Measurements from ENCODE around the gene MACROD1.

Gene MACROD1

GRCh38 chr11:64092761-64093136, 73.2 kb downstream of the MACROD1 start:
- DNase-seq (ENCODE audit: extremely low read depth, low read depth), result no peak
- no peak for TF ChIP-seq CTCF (IDR thresholded peaks at IDR 0.05; ENCODE audit: low read depth, low read length)

GRCh38 chr11:64092111-64092760, 73.7 kb downstream of the MACROD1 start:
- no peak for TF ChIP-seq CTCF (IDR thresholded peaks at IDR 0.05; ENCODE audit: low read depth, low read length)
- no peak for DNase-seq (ENCODE audit: extremely low read depth, low read depth)

GRCh38 chr11:64090806-64091516, 75.0 kb downstream of the MACROD1 start:
- no peak for DNase-seq (ENCODE audit: extremely low read depth, low read depth)
- no peak; the same call in 1 of the 2 replicates for TF ChIP-seq CTCF (IDR thresholded peaks at IDR 0.05; ENCODE audit: low read depth, low read length)

GRCh38 chr11:64089915-64090805, 75.8 kb downstream of the MACROD1 start:
- no peak for TF ChIP-seq CTCF (IDR thresholded peaks at IDR 0.05; ENCODE audit: low read depth, low read length)
- DNase-seq (ENCODE audit: extremely low read depth, low read depth), result no peak

- no peak for TF ChIP-seq CTCF (IDR thresholded peaks at IDR 0.05; ENCODE audit: low read depth, low read length)
- no peak for DNase-seq (ENCODE audit: extremely low read depth, low read depth)
Observed at GRCh38 chr11:64089493-64089892, 76.4 kb downstream of the MACROD1 start.

GRCh38 chr11:64089027-64089360, 76.9 kb downstream of the MACROD1 start:
- no peak for DNase-seq (ENCODE audit: extremely low read depth, low read depth)
- no peak for TF ChIP-seq CTCF (IDR thresholded peaks at IDR 0.05; ENCODE audit: low read depth, low read length)
